BLaER1 treated with 17β-estradiol and CSF1 and Interleukin-3, amounts not matched to agents 10 nM and 100 nM (cell line): ENCODE results near the gene PTGER4.

Source experiments
- H3K27ac ChIP-seq, 11 experiments: shearing (Covaris generic); formaldehyde crosslinking; 2 replicates each; pipeline ENCODE4 v1.8.1; 2022
- H3K27me3 ChIP-seq, 11 experiments: shearing (Covaris generic); formaldehyde crosslinking; 2 replicates each; pipeline ENCODE4 v1.8.1; 2022
- H3K36me3 ChIP-seq, 11 experiments: shearing (Covaris generic); formaldehyde crosslinking; 2 replicates each; pipeline ENCODE4 v1.8.1; 2022
- H3K4me1 ChIP-seq, 10 experiments: shearing (Covaris generic); formaldehyde crosslinking; 2 replicates each; pipeline ENCODE4 v1.8.1; 2022
- H3K4me2 ChIP-seq, 11 experiments: shearing (Covaris generic); formaldehyde crosslinking; 2 replicates each; pipeline ENCODE4 v1.8.1; 2022
- H3K4me3 ChIP-seq, 10 experiments: shearing (Covaris generic); formaldehyde crosslinking; 2 replicates each; pipeline ENCODE4 v1.8.1; 2022
- H3K9ac ChIP-seq, 11 experiments: shearing (Covaris generic); formaldehyde crosslinking; 2 replicates each; pipeline ENCODE4 v1.8.1; 2022
- H3K9me3 ChIP-seq, 11 experiments: shearing (Covaris generic); formaldehyde crosslinking; replicated peaks in 1 of 11; 2 replicates each; pipeline ENCODE4 v1.8.1; 2022
- H4K20me1 ChIP-seq, 11 experiments: shearing (Covaris generic); formaldehyde crosslinking; 2 replicates each; pipeline ENCODE4 v1.8.1; 2022
- Cebpa-rat ChIP-seq, 11 experiments: shearing (Covaris generic); IDR thresholded peaks; 2 replicates each; pipeline ENCODE4 v1.8.1; 2022

PTGER4 gene

DNA sequence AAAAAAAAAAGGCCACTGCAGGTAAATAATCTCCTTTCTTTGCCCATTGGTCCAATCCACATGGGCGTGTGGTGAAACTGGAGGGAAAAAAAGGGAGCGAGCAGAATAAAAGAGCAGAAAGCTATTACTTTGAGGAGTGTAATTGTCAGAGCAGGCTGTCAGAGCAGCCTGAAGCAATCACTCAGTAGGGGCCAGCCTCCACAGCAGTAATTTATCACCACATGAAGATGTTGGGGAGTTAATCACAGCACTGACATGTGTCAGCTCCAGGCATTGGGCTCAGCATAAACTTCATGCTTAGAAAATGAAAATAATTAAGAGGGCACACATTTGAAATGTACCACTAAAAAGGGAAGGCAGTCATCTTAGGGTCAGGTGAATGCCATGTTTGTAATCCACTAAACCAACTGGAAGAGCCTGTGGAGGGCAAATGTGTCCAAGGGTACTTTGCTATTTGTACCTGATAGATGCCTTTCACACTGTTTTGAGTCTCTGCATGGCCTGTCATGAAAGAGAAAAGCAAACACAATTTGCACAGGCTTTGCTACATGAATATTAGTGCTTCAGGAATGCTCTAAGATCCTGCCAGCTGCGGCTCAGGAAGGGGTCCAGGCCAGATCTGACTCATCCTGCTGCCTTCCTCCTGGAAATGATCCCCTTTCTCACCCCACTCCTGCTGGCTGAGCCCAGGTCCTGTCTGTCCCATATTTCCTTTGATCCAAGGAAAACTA is 2.9 kb upstream of the PTGER4 start:
- peak overlapping the region; percentile 88 to 98 (median 92); a peak in 21 of 22 replicates for H3K27ac ChIP-seq

DNA sequence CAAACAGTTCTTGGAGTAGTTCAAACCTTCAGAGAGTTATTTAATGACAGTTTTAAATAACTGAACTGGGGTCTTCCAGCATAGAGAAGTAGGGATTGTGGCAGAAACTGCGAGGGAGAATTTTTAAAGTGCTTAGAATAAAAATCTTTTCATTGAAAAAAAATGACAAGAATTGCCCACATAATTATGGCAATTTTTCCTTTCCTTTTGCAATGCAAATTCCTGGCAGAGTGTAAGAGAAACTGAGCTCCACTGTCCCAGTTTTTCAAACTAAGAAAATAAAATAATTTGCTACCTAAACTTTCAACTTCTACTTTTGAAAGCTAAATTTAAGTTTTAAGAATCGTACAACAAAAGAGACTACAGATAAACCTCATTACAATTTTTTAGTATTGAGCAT is 2.3 kb upstream of the PTGER4 start:
- H3K27ac ChIP-seq: peak overlapping the region; percentile 88 to 98 (median 92); a peak in 21 of 22 replicates
- peak overlapping the region; percentile 84 to 99 (median 93); a peak in 20 of 22 replicates for H3K9ac ChIP-seq
- no peaks in the 10 kb centered on the region; a peak in 4 of 22 replicates for H3K27me3 ChIP-seq
- peak overlapping the region; percentile 74 to 99 (median 96); a peak in 18 of 20 replicates for H3K4me3 ChIP-seq
- H3K4me1 ChIP-seq: peaks cover 38 to 54% (median 46%) of the 10 kb centered on the region in 10 experiments
- peaks cover 0 to 9% (median 0%) of the 10 kb centered on the region in 11 experiments; a peak in 1 of 22 replicates for H3K9me3 ChIP-seq
- H4K20me1 ChIP-seq: peaks cover 27 to 28% (median 27%) of the 10 kb centered on the region in 11 experiments
- no peak for TF ChIP-seq Cebpa-rat (IDR thresholded peaks at IDR 0.05)
- H3K36me3 ChIP-seq: peaks cover 10 to 19% (median 16%) of the 10 kb centered on the region in 11 experiments; a peak in 20 of 22 replicates
- peak overlapping the region; percentile 71 to 95 (median 87) for H3K4me2 ChIP-seq

More for the DNA sequence above, 2.9 kb upstream of the PTGER4 start:
- H4K20me1 ChIP-seq: peaks cover 20 to 21% (median 20%) of the 10 kb centered on the region in 11 experiments
- peak overlapping the region; percentile 71 to 95 (median 87) for H3K4me2 ChIP-seq
- H3K4me1 ChIP-seq: peaks cover 44 to 61% (median 53%) of the 10 kb centered on the region in 10 experiments
- peak overlapping the region; percentile 84 to 99 (median 93); a peak in 20 of 22 replicates for H3K9ac ChIP-seq
- TF ChIP-seq Cebpa-rat (IDR thresholded peaks at IDR 0.05): no peak
- H3K4me3 ChIP-seq: peak overlapping the region in 9 of 10 experiments; percentile 74 to 99 (median 96); a peak in 15 of 20 replicates
- no peaks in the 10 kb centered on the region; a peak in 4 of 22 replicates for H3K27me3 ChIP-seq
- H3K9me3 ChIP-seq: peaks cover 0 to 9% (median 0%) of the 10 kb centered on the region in 11 experiments; a peak in 1 of 22 replicates
- H3K36me3 ChIP-seq: peaks cover 8 to 12% (median 9%) of the 10 kb centered on the region in 11 experiments; a peak in 20 of 22 replicates

DNA sequence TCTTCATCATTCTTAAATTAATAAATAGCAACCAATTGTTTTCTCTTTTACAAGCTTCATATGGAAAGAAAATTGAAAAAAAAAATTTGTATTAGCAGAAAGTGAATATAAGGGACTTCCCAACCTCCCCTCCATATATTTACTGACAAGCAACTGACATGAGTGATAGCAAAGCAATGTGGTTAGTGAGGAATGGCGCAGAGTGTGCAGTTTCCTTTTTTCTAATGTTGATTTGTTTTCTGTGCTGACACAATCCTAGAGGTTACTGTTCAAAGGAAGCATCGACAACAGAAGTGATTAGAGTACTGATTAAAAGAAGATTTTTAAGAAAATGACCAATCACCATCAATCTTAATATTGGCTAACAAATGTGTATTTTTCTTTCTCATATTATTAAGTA is 1.7 kb upstream of the PTGER4 start:
- H4K20me1 ChIP-seq: peaks cover 32 to 33% (median 33%) of the 10 kb centered on the region in 11 experiments
- TF ChIP-seq Cebpa-rat (IDR thresholded peaks at IDR 0.05): no peak
- peaks cover 0 to 9% (median 0%) of the 10 kb centered on the region in 11 experiments; a peak in 1 of 22 replicates for H3K9me3 ChIP-seq
- peak overlapping the region; percentile 84 to 99 (median 93) for H3K9ac ChIP-seq
- peak overlapping the region; percentile 88 to 98 (median 92) for H3K27ac ChIP-seq
- peaks cover 32 to 48% (median 40%) of the 10 kb centered on the region in 10 experiments for H3K4me1 ChIP-seq
- peaks cover 16 to 24% (median 22%) of the 10 kb centered on the region in 11 experiments; a peak in 21 of 22 replicates for H3K36me3 ChIP-seq
- H3K4me3 ChIP-seq: peak overlapping the region; percentile 74 to 99 (median 96)
- peak overlapping the region; percentile 71 to 95 (median 87) for H3K4me2 ChIP-seq
- no peaks in the 10 kb centered on the region; a peak in 4 of 22 replicates for H3K27me3 ChIP-seq

DNA sequence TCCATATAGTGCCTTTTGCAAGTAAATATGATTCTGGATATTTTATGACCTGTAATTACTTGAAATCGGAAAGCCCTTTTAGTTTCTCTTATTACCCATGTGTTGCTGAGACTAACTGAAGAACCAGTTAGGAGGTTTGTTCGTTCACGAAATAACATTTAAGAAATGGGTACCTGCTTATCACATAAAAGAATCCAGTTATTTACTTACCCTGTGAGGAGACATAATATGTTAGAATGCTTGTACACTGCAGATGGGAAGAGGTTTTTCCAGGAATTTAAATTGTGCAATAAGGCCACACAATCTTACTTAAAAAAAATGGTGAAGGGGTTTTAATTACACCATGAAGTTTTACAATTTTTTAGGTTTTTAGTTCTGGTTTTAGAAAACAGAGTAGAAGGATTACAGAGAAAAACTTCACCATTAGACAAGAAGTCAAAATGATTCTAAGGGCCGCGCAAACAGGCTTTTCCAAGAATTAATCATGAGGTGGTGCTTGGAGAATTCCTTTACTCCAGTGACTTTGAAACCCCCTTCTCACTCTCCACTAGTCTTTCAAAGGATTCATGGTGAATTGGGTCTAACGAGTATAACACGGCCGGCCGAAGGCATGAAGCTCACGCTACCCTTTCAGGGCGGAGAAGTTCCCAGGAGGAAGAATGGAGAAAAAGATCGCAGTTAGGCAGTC is 1.1 kb upstream of the PTGER4 start:
- Histone ChIP-seq H3K36me3 (peaks cover 16 to 30% (median 28%) of the 10 kb centered on the region in 11 experiments; a peak in 21 of 22 replicates), H3K27me3 (no peaks in the 10 kb centered on the region; a peak in 4 of 22 replicates), H4K20me1 (peaks cover 38 to 39% (median 39%) of the 10 kb centered on the region in 11 experiments), H3K9ac (peak overlapping the region; percentile 84 to 99 (median 93)), H3K27ac (peak overlapping the region; percentile 88 to 98 (median 92)), H3K4me1 (peaks cover 27 to 43% (median 36%) of the 10 kb centered on the region in 10 experiments), H3K4me2 (peak overlapping the region; percentile 71 to 95 (median 87)), H3K4me3 (peak overlapping the region; percentile 74 to 99 (median 96)), H3K9me3 (peaks cover 0 to 9% (median 0%) of the 10 kb centered on the region in 11 experiments; a peak in 1 of 22 replicates)
- TF ChIP-seq Cebpa-rat (IDR thresholded peaks at IDR 0.05): 0 out of 22 replicates have a peak, but pooled peaks of 1 of the 11 experiments have one; percentile 12

DNA sequence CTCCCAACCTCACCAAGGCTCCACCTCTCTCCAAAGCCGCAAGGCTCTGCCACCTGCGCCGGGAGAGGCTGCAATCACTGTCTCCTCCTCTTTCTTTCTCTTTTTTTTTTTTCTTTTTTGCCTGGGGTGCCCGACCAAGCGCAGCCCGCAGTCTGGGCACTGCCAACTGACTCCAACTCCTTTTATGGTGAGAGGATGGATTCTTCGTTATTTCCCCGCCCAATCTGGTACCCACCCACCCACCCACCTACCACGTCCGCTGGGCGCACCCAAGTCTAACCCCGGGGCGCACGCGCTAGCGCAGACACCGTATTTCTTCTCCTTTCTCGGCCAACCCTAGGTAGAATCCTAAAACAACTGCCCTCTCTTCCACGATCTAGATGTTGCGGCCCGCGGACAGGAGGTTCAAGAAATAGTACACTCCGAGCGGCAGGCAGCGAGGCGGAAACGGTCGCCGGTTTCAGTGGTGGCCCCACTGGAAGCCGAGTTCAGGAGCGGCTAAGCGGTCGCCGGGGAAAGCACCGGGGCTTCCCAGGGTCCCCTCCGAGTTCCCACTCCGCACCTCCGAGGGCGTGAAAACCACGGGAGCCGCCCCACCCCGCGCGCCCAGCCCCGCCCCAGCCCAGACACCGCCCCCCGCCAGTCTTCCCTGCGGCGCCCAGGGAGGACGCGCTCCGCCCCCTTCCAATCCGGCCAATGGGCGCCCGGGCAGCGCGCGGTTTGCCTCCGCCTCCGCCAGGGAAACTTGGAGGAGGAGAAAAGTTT is 385 bp upstream of the PTGER4 start:
- peak overlapping the region; percentile 82 to 95 (median 87) for H3K4me2 ChIP-seq
- peaks cover 0 to 8% (median 0%) of the 10 kb centered on the region in 11 experiments; a peak in 1 of 22 replicates for H3K9me3 ChIP-seq
- H3K27ac ChIP-seq: peak overlapping the region; percentile 88 to 98 (median 92)
- H3K27me3 ChIP-seq: no peaks in the 10 kb centered on the region; a peak in 4 of 22 replicates
- peak overlapping the region; percentile 74 to 99 (median 96) for H3K4me3 ChIP-seq
- TF ChIP-seq Cebpa-rat (IDR thresholded peaks at IDR 0.05): no peak; a peak in 2 of 22 replicates
- peaks cover 18 to 35% (median 32%) of the 10 kb centered on the region in 11 experiments for H3K36me3 ChIP-seq
- H4K20me1 ChIP-seq: peaks cover 43 to 45% (median 44%) of the 10 kb centered on the region in 11 experiments
- peak overlapping the region; percentile 84 to 99 (median 95) for H3K9ac ChIP-seq
- peaks cover 27 to 46% (median 36%) of the 10 kb centered on the region in 10 experiments for H3K4me1 ChIP-seq

DNA sequence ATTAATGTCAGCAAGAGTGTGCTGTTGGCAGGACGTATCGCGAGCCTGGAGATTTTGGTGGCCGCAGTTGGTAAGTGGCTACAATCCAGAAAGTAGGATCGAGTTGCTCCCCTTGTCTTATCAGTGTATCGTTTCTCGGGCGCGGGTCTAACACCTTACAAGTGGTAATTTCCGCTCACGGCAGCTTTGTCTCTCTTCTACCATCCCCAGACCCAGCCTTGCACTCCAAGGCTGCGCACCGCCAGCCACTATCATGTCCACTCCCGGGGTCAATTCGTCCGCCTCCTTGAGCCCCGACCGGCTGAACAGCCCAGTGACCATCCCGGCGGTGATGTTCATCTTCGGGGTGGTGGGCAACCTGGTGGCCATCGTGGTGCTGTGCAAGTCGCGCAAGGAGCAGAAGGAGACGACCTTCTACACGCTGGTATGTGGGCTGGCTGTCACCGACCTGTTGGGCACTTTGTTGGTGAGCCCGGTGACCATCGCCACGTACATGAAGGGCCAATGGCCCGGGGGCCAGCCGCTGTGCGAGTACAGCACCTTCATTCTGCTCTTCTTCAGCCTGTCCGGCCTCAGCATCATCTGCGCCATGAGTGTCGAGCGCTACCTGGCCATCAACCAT is 1.1 kb downstream of the PTGER4 start:
- H3K4me3 ChIP-seq: peak overlapping the region; percentile 74 to 99 (median 96)
- H3K27me3 ChIP-seq: no peaks in the 10 kb centered on the region; a peak in 4 of 22 replicates
- peak overlapping the region; percentile 84 to 98 (median 91) for H3K27ac ChIP-seq
- no peaks in the 10 kb centered on the region; a peak in 1 of 22 replicates for H3K9me3 ChIP-seq
- H3K4me2 ChIP-seq: peak overlapping the region; percentile 74 to 97 (median 82)
- H4K20me1 ChIP-seq: peaks cover 58 to 60% (median 59%) of the 10 kb centered on the region in 11 experiments
- H3K36me3 ChIP-seq: peaks cover 31 to 50% (median 47%) of the 10 kb centered on the region in 11 experiments
- TF ChIP-seq Cebpa-rat (IDR thresholded peaks at IDR 0.05): no peak
- peaks cover 24 to 53% (median 37%) of the 10 kb centered on the region in 10 experiments for H3K4me1 ChIP-seq
- H3K9ac ChIP-seq: peak overlapping the region; percentile 84 to 99 (median 95)

DNA sequence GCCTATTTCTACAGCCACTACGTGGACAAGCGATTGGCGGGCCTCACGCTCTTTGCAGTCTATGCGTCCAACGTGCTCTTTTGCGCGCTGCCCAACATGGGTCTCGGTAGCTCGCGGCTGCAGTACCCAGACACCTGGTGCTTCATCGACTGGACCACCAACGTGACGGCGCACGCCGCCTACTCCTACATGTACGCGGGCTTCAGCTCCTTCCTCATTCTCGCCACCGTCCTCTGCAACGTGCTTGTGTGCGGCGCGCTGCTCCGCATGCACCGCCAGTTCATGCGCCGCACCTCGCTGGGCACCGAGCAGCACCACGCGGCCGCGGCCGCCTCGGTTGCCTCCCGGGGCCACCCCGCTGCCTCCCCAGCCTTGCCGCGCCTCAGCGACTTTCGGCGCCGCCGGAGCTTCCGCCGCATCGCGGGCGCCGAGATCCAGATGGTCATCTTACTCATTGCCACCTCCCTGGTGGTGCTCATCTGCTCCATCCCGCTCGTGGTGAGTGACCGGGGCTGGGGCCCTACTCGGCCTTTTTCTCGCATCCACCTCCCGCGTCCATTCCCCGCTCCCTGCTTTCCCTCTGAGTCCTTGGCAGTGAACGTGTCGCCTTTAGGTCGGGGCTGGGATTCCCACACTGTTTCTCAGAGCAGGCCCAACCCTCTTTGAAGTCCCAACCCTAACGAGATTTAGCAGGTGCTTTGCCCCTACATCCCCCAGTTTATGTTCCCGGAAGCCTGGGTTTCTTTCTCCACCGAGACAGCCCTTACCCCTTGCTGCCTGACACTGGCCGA is 1.8 kb downstream of the PTGER4 start:
- Histone ChIP-seq H3K4me3 (peak overlapping the region; percentile 74 to 99 (median 96)), H3K9ac (peak overlapping the region; percentile 84 to 99 (median 95)), H4K20me1 (peaks cover 66 to 67% (median 66%) of the 10 kb centered on the region in 11 experiments)

More for the DNA sequence above, 1.8 kb downstream of the PTGER4 start:
- H3K27me3 ChIP-seq: no peaks in the 10 kb centered on the region; a peak in 4 of 22 replicates
- peaks cover 24 to 53% (median 37%) of the 10 kb centered on the region in 10 experiments for H3K4me1 ChIP-seq
- no peaks in the 10 kb centered on the region; a peak in 1 of 22 replicates for H3K9me3 ChIP-seq
- H3K4me2 ChIP-seq: peak overlapping the region; percentile 74 to 97 (median 82)
- TF ChIP-seq Cebpa-rat (IDR thresholded peaks at IDR 0.05): no peak
- peak overlapping the region; percentile 84 to 98 (median 91) for H3K27ac ChIP-seq
- H3K36me3 ChIP-seq: peaks cover 38 to 57% (median 54%) of the 10 kb centered on the region in 11 experiments
